ENCODE measurements around the gene NUP155. TPM values are rescaled to one million over a fixed set of nuclear protein-coding genes. Genes with fewer than 3 reads are reported as not detected.
"Not testable (repeated sequence)": the region's sequence is repeated elsewhere in the genome, so short reads cannot be mapped to it uniquely, and the experiment has no call there.

Gene NUP155
- total RNA-seq, 1 donor from 2014 or later, result 38.7 TPM

DNA sequence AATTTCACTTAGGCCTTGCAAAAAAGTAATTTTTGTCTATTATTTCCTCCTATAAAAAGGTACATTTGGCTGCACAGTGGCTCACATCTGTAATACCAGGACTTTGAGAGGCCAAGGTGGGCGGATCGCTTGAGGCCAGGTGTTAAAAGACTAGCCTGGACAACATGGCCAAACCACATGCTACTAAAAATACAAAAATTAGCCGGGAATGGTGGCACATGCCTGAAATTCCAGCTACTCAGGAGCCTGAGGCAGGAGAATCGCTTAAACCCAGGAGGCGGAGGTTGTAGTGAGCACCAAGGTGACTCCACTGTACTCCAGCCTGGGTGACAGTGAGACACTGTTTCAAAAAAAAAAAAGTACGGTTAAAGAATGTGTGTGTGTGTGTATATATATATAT lies 15.7 kb downstream of the NUP155 start:
- intact Hi-C loops (cut with micrococcal nuclease), result no loop called here
- ATAC-seq (ENCODE audit: low read depth), result no peak
- H3K27me3 Mint-ChIP-seq, result no peaks in the 10 kb centered on the region
- POLR2A ChIA-PET, result no interaction called here
- no peak overlapping the region for H3K27ac Mint-ChIP-seq
- CTCF ChIA-PET, result no interaction called here
- no peaks in the 10 kb centered on the region for H3K4me1 Mint-ChIP-seq
- DNase-seq, result no peak
- H3K4me3 Mint-ChIP-seq, result no peak overlapping the region
- no peaks in the 10 kb centered on the region for H3K9me3 Mint-ChIP-seq
- no peak for TF ChIP-seq CTCF (IDR thresholded peaks at IDR 0.05)
- peaks cover 43% of the 10 kb centered on the region for H3K36me3 Mint-ChIP-seq (ENCODE audit: low read depth)

- H3K36me3 Mint-ChIP-seq (ENCODE audit: low read depth), result peaks cover 82% of the 10 kb centered on the region
- H3K4me1 Mint-ChIP-seq; H3K9me3 Mint-ChIP-seq; POLR2A ChIA-PET; CTCF ChIA-PET; ATAC-seq (ENCODE audit: low read depth); H3K27me3 Mint-ChIP-seq; DNase-seq; H3K4me3 Mint-ChIP-seq; H3K27ac Mint-ChIP-seq: not testable (repeated sequence)
- intact Hi-C loops (cut with micrococcal nuclease), result loop anchor here (5.0 kb wide), 1 partner anchor 35 kb away; no protein-coding TSS in a partner anchor
Observed at GRCh38 chr5:37342741-37343140, 28.2 kb downstream of the NUP155 start.

- ATAC-seq (ENCODE audit: low read depth); CTCF ChIA-PET; H3K4me3 Mint-ChIP-seq; H3K27ac Mint-ChIP-seq; H3K9me3 Mint-ChIP-seq; POLR2A ChIA-PET; H3K27me3 Mint-ChIP-seq; H3K4me1 Mint-ChIP-seq; DNase-seq; intact Hi-C loops (cut with micrococcal nuclease): not testable (repeated sequence)
- H3K36me3 Mint-ChIP-seq (ENCODE audit: low read depth), result peaks cover 69% of the 10 kb centered on the region
Observed at GRCh38 chr5:37334754-37335153, 36.2 kb downstream of the NUP155 start.

DNA sequence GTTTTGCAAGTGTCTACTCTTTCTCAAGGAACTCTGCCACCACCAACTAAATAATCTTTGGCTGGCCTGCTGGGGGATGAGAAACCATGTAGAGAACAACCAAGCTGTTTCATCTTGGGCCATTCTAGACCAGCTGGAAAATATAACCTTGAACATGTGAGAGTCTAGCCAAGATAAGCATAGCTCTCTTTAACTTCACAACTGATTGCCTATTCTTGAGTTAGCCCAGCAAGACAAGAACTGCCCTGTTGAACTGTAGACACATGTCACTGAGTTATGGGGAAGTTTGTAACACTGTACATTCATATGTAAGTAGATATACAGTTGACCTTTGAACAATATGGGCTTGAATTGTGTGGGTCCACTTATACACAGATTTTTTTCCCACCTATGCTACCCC lies 44.4 kb downstream of the NUP155 start:
- H3K4me1 Mint-ChIP-seq, result no peaks in the 10 kb centered on the region
- DNase-seq (no peak), ATAC-seq (ENCODE audit: low read depth) (no peak)
- CTCF ChIA-PET, result no interaction called here
- H3K9me3 Mint-ChIP-seq, result no peaks in the 10 kb centered on the region
- no peak overlapping the region for H3K27ac Mint-ChIP-seq
- POLR2A ChIA-PET, result no interaction called here
- peaks cover 82% of the 10 kb centered on the region for H3K36me3 Mint-ChIP-seq (ENCODE audit: low read depth)
- intact Hi-C loops (cut with micrococcal nuclease), result no loop called here
- H3K27me3 Mint-ChIP-seq, result no peaks in the 10 kb centered on the region
- no peak for TF ChIP-seq CTCF (IDR thresholded peaks at IDR 0.05)
- H3K4me3 Mint-ChIP-seq, result no peak overlapping the region

GRCh38 chr5:37323607-37324006 lies 47.3 kb downstream of the NUP155 start:
- ChIA-PET POLR2A (no interaction called here), CTCF (no interaction called here)
- ATAC-seq (ENCODE audit: low read depth), result no peak
- no peak for TF ChIP-seq CTCF (IDR thresholded peaks at IDR 0.05)
- Mint-ChIP-seq H3K9me3 (no peaks in the 10 kb centered on the region), H3K27me3 (no peaks in the 10 kb centered on the region), H3K36me3 (ENCODE audit: low read depth) (peaks cover 87% of the 10 kb centered on the region), H3K4me3 (no peak overlapping the region), H3K4me1 (no peaks in the 10 kb centered on the region), H3K27ac (no peak overlapping the region)
- DNase-seq, result no peak
- intact Hi-C loops (cut with micrococcal nuclease), result no loop called here

DNA sequence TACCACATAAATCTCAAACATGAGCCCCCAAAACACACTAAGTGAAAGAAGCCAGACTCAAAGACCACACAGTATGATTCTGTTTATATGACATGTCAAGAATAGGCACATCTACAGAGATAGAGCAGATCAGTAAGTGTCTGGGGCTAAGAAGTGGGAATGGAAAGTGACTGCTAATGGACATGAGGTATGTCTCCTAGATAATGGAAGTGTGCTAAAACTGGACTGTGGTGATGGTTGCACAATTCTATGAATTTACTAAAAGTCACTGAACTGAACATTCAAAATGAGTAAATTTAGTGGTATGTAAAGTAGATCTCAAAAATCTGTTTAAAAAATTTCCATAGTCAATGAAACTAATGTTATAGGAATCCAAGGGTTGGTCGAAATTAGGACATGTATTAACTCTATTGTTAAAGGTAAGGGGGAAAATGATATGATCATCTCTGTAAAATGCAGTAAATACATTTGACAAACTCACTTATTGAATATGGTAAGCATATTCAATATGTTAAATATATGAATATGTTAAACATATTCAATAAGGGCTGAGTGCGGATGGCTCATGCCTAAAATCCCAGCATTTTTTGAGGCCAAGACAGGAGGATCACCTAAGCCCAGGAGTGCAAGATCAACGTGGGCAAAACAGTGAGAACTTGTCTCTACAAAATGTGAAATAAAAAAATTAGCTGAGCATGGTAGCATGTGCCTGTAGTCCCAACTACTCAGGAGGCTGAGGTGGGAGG lies 51.7 kb downstream of the NUP155 start:
- Mint-ChIP-seq H3K9me3 (no peaks in the 10 kb centered on the region), H3K4me1 (peaks cover 8% of the 10 kb centered on the region), H3K4me3 (no peak overlapping the region), H3K27me3 (no peaks in the 10 kb centered on the region), H3K36me3 (ENCODE audit: low read depth) (peaks cover 78% of the 10 kb centered on the region), H3K27ac (no peak overlapping the region)
- CTCF ChIA-PET, result no interaction called here
- ATAC-seq (ENCODE audit: low read depth), result no peak
- intact Hi-C loops (cut with micrococcal nuclease), result no loop called here
- POLR2A ChIA-PET, result no interaction called here
- TF ChIP-seq CTCF (IDR thresholded peaks at IDR 0.05), result no peak
- no peak for DNase-seq

Measured in activated B cell treated with CpG ODN at 0.5 μM for 24 hours (primary cell).